GM12875 (cell line): ENCODE results near the gene THAP2.
"Not testable (repeated sequence)": the region's sequence is repeated elsewhere in the genome, so short reads cannot be mapped to it uniquely, and the experiment has no call there.

ENCODE experiments used
- H3K4me3 ChIP-seq: one replicate; pipeline ENCODE4 v1.5.1; 2011; ENCODE audit warnings: low read depth, low read length, control low read depth
- CTCF ChIP-seq: IDR thresholded peaks from 2 replicates; pipeline ENCODE4 v1.5.1; 2011; ENCODE audit warnings: low read depth, mild to moderate bottlenecking, control low read depth, inconsistent platforms, low read length, moderate library complexity, borderline replicate concordance; ENCODE audit not compliant: insufficient read depth

Gene THAP2

GRCh38 chr12:71686658-71687025 lies 22.5 kb downstream of the THAP2 start:
- TF ChIP-seq CTCF: no peak
- H3K4me3 ChIP-seq: peak overlapping the region; percentile 94

- peak overlapping the region; percentile 94 for H3K4me3 ChIP-seq
Observed at GRCh38 chr12:71687172-71687571, 23.1 kb downstream of the THAP2 start.

DNA sequence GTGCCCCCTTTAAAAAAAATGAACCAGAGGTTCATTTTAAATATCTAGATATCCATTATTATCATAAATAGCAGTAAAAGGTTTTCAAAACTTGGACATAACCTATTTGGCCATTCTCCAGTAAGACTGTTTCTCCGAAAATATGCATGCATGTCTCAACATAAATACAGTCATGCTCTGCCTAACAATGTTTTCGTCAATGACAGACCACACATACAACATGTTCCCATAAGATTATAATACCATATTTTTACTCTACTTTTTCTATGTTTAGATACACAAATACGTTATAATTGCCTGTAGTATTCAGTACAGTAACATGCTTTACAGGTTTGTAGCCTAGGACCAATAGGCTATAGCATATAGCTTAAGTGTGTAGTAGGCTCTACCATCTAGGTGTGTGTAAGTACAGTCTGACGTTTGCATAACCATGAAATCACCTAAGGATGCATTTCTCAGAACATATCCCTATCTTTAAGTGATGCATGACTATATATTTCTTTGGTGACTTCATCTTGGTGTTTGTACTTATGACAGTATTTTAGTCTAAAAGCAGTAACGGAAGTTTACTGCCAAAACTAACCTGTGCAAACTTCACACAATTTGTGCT lies 25.0 kb downstream of the THAP2 start:
- H3K4me3 ChIP-seq: peak overlapping the region; percentile 23
- no peak for TF ChIP-seq CTCF

DNA sequence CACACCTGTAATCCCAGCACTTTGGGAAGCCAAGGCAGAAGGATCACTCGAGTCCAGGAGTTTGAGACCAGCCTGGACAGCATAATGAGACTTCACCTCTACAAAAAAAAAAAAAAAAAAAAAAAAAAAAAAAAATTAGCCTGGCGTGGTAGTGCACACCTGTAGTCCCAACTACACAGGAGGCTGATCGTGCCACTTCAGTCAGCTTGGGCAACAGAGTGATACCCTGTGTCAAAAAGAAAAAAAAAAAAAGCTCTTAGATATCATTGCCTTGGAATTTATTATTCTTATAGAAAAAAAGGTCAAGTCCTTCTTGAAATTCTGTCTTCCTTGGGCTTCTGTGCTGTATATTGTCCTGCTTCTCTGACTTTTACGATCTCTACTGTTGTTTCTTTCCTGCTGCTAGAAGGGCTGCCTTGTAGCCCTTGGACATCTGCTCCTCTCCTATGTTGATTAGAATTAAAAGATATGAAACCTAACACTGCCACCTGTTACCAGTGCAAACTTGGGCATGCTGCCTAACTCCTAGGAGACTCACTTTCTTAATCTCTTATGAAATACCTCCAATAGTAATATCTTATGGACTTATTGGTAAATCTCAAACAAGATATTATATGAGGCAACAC lies 27.5 kb downstream of the THAP2 start:
- TF ChIP-seq CTCF: no peak
- no peak overlapping the region for H3K4me3 ChIP-seq

- no peak overlapping the region for H3K4me3 ChIP-seq
- no peak for TF ChIP-seq CTCF
Observed at GRCh38 chr12:71693126-71693525, 29.0 kb downstream of the THAP2 start.

GRCh38 chr12:71693651-71694050 lies 29.6 kb downstream of the THAP2 start:
- not testable (repeated sequence) for H3K4me3 ChIP-seq

- H3K4me3 ChIP-seq: no peak overlapping the region
- no peak for TF ChIP-seq CTCF
Observed at GRCh38 chr12:71694099-71694820, 30.2 kb downstream of the THAP2 start.

DNA sequence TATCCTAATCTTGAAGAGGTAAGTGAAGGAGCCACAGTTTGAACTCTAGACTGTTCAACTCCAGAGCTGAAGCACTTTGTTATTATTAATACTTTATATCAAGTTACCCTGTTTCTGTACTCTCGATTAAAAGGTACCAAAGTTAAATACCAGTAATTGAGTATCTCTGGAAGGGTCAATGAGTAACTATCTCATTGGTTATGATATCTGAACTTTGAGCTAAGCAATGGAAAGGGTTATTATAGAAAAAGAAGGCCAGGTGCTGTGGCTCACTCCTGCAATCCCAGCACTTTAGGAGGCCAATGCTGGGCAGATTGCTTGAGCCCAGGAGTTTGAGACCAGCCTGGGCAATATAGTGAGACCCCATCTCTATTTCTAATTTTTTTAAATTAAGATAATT lies 31.7 kb downstream of the THAP2 start:
- no peak overlapping the region for H3K4me3 ChIP-seq
- no peak for TF ChIP-seq CTCF

DNA sequence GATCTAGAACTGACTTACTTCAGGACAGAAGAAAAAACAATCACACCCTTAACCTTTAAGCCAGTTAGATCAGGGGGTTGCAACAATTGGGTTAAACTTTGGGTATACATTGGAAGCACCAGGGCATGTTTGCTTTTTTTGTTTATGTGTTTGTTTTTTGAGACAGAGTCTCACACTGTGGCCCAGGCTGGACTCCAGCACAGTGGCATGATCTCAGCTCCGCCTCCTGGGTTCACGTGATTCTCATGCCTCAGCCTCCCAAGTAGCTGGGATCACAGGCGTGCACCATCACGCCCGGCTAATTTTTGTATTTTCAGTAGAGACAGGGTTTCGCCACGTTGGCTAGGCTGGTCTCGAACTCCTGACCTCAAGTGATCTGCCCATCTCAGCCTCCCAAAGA lies 38.1 kb downstream of the THAP2 start:
- not testable (repeated sequence) for H3K4me3 ChIP-seq
